Measurements from ENCODE around the gene SNED1.

The SNED1 gene

GRCh38 chr2:241050624-241051577 is 52.5 kb downstream of the SNED1 start:
- DNase-seq, result no peak

DNA sequence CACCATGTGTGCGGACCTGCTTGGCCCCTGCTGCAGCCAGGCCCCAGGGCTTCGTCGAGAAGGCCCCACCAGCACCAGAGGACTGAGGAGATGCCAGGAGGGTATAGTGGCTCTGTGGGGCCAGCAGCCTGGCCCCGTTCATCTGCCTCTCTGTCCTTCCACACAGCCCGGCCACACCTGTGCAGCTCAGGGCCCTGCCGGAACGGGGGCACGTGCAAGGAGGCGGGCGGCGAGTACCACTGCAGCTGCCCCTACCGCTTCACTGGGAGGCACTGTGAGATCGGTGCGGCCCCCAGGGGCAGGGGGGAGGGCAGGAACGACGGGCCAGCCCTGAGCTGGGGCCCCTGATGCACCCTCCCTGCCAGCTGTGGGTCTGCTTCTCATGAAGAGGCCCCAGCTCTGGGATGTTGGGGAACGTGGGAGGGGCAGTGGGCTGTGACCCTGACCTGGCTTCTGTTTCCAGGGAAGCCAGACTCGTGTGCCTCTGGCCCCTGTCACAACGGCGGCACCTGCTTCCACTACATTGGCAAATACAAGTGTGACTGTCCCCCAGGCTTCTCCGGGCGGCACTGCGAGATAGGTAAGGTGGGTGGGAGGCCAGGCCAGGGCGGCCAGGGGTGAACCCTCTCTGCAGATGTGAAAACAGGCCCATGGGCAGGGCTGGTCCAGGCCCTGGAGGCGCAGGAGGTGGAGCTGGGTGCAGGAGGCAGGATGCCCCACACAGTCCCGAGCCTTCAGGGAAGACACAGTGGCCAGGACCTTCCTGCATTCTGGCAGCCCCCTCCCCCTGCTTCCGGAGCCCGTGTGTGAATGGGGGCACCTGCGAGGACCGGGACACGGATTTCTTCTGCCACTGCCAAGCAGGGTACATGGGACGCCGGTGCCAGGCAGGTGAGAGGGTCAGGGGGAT is 53.4 kb downstream of the SNED1 start:
- no peak for DNase-seq

GRCh38 chr2:241052677-241053360 is 54.4 kb downstream of the SNED1 start:
- no peak for DNase-seq

GRCh38 chr2:241053576-241054251 is 55.3 kb downstream of the SNED1 start:
- DNase-seq, result no peak

- DNase-seq, result no peak
Measured at GRCh38 chr2:241061275-241061674, 62.9 kb downstream of the SNED1 start.

DNA sequence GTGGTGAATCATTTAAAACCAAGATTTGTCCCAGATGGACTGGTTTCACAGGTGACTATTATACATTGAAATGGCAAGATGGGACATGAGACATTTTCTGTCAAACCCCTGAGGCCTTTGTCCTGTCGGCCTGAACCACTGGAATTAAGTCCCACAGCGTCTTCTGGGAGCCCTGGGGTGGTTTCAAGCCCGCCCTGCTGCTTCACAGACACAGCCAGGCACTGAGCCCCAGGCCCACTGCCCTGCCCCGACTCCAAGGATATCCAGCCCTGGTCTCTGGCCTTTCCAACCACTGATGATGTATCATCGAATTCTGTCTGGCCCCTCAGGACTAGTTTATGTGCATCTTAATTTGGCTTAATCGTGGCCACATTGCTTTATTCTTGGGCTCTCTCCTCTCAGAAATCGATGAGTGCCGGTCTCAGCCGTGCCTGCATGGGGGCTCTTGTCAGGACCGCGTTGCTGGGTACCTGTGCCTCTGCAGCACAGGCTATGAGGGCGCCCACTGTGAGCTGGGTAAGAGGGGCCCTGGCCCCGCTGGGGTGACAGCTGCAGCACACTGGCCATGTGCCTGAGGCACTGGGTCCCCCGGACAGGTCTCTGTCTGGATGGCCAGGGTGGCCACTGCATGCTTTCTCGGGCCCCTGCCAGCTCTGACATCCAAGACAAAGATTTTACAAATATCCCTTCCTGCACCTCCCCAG is 64.1 kb downstream of the SNED1 start:
- DNase-seq, result no peak

DNA sequence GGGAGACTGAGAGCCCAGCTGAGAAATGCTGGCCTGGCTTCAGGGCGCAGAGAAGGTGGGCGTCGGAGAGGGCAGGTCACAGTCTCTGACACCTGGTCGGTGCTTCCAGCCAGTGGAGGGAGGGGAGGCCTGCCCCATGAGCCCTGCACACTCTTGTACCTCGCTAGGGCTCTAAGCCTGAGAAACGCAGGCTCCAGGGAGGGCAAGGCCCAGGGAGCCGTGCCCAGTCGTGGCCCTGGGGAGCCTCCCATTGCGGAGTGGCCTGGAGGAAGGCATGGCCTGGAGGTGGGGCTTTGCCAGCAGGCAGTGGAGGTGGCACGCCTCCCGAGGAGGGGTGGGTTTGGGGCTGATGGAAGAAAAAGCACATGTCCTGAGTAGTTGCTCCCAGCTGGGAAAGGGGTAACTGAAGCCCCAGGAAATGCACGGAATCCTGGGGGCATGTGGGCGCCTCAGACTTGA is 64.7 kb downstream of the SNED1 start:
- DNase-seq, result no peak

DNA sequence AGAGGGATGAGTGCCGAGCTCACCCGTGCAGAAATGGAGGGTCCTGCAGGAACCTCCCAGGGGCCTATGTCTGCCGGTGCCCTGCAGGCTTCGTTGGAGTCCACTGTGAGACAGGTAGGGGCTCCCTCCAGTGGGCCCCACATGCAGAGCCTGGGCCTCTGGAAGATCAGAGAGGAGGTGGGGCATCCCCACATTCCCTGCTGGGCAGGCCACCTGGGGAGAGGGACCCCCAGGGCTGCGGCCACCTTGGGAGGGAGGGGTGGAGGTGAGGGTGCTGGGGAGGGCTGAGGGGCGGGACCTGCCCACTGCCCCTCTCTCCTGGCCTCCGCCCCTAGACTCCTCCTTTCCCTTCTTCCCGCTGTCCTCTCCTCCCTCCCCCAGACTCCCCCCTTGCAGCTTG is 65.2 kb downstream of the SNED1 start:
- no peak for DNase-seq

GRCh38 chr2:241064008-241064801 is 65.8 kb downstream of the SNED1 start:
- DNase-seq, result peak; percentile 25

DNA sequence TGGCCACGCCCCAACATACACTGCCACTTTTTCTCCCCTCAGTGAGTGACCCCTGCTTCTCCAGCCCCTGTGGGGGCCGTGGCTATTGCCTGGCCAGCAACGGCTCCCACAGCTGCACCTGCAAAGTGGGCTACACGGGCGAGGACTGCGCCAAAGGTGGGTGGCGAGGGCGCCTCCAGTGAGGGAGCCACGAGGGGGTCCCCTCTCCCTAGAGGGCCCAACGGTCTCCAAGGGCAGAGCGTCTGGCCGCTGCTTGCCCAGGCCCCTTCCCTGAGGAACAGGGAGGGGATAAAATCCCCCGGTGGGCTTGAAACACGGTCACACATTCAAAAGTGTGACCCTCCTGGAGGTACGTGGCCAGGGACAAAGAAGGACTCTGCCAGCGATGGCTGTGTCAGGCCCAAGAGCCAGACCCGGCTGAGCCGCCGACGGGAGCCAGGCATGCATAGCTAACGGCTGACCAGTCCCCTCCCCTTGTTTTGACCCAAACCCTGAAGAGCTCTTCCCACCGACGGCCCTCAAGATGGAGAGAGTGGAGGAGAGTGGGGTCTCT is 66.5 kb downstream of the SNED1 start:
- no peak for DNase-seq

GRCh38 chr2:241065355-241065803 is 67.0 kb downstream of the SNED1 start:
- DNase-seq, result no peak

- no peak for DNase-seq
Measured at GRCh38 chr2:241066171-241066892, 67.9 kb downstream of the SNED1 start.

GRCh38 chr2:241066893-241067341 is 68.5 kb downstream of the SNED1 start:
- DNase-seq, result no peak

DNA sequence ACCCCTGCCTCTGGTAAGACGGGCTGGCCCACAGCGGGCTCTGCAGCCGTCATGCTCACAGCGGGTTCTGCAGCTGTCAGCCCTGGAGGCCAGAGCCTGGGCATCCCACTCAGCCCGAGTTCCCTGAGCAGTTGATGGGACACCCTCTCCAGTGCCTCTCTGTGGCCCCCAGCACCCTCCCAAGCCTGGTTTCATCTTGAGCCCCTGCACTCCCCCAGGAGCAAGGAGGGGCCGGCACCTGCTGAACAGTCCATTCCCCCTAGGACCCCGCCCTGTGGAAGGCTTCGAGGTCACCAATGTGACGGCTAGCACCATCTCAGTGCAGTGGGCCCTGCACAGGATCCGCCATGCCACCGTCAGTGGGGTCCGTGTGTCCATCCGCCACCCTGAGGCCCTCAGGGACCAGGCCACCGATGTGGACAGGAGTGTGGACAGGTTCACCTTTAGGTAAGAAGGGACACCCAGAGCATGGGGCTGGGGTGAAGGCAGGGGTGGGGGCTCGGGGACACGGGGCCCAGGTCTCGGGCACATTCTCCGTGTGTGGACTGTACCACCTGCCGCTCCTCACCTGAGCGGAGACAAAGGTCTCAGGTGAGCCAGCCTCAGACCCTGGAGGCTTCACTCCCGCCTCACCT is 69.2 kb downstream of the SNED1 start:
- no peak for DNase-seq

- no peak for DNase-seq
Measured at GRCh38 chr2:241068136-241068941, 69.9 kb downstream of the SNED1 start.

DNA sequence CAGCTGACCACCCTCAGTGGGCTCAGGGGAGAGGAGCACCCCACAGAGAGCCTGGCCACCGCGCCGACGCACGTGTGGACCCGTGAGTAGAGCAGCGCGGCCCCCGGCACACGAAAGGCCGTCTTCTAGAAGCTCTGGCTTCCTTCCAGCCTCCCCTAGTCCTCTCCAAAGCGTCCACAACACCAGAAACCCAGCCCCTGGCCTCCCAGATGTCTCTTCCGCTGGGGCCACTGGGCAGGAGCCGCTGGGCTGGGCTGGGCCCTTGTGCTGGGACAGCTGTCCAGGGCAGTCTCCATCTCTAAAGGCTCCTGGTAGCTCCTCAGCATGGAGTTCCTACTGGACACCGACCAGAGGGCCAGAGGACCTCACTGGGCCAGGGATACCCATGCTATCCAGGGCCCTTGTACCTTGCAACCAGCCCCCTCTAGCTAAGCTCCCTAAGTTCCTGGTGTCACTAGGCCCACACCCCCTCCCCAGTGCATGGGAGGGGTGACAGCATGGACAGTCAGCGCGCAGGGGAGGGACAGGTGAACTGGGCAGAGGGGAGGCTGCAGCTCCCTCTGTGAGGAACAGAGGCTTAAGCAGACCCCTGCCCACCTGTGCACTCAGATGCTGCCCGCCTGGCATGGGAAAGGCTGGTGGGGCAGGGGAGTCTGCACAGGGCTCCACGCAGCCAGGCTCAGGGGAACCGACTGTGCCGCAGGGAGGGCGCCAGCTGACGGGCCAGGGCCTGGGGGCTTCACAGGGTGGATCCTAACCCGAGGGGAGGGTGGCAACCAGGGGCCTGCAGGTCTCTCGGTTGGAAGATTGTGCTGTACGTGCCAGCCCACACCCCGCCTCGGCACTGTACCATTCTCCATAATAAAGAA is 70.8 kb downstream of the SNED1 start:
- DNase-seq, result no peak

GRCh38 chr2:241069821-241070281 is 71.4 kb downstream of the SNED1 start:
- no peak for DNase-seq
